Activated naive CD8-positive, alpha-beta T cell treated with anti-CD3 and anti-CD28 coated beads, Interleukin-2, amount 50 U/mL, for 24 hours (primary cell): Measurements from ENCODE around the gene CLPTM1.

Experiments
- ATAC-seq: fragments of 150-1000 bp; cut with Tn5 transposase; one replicate; pipeline ENCODE4 v1.10.0; 2021
- DNase-seq: peaks from one replicate; pipeline ENCODE4 v3.0.0; 2021
- H3K27ac Mint-ChIP-seq: one replicate; pipeline ENCODE4 v1.8.0; 2021; ENCODE audit warnings: mild to moderate bottlenecking, mixed read lengths
- H3K27me3 Mint-ChIP-seq: one replicate; pipeline ENCODE4 v1.8.0; 2021; ENCODE audit warnings: mixed read lengths
- H3K36me3 Mint-ChIP-seq: one replicate; pipeline ENCODE4 v1.8.0; 2021; ENCODE audit warnings: low read depth, mixed read lengths
- H3K4me1 Mint-ChIP-seq: one replicate; pipeline ENCODE4 v1.8.0; 2021; ENCODE audit warnings: mixed read lengths
- H3K4me3 Mint-ChIP-seq: one replicate; pipeline ENCODE4 v1.8.0; 2021; ENCODE audit warnings: mild to moderate bottlenecking, moderate library complexity, mixed read lengths
- H3K9me3 Mint-ChIP-seq: one replicate; pipeline ENCODE4 v1.8.0; 2021; ENCODE audit warnings: mixed read lengths

The CLPTM1 gene

GRCh38 chr19:45032421-45032820 lies 77.2 kb downstream of the CLPTM1 start:
- DNase-seq, result no peak
- H3K4me3 Mint-ChIP-seq, result no peak overlapping the region
- H3K36me3 Mint-ChIP-seq, result peaks cover 37% of the 10 kb centered on the region
- no peaks in the 10 kb centered on the region for H3K27me3 Mint-ChIP-seq
- no peak overlapping the region for H3K27ac Mint-ChIP-seq
- H3K4me1 Mint-ChIP-seq, result no peaks in the 10 kb centered on the region
- no peak for ATAC-seq
- H3K9me3 Mint-ChIP-seq, result no peaks in the 10 kb centered on the region

- Mint-ChIP-seq H3K36me3 (peaks cover 36% of the 10 kb centered on the region), H3K4me3 (no peak overlapping the region), H3K9me3 (no peaks in the 10 kb centered on the region), H3K27me3 (no peaks in the 10 kb centered on the region), H3K27ac (no peak overlapping the region), H3K4me1 (peaks cover 20% of the 10 kb centered on the region)
- ATAC-seq, result no peak
- DNase-seq, result no peak
These were observed 80.6 kb downstream of the CLPTM1 start for GRCh38 chr19:45035755-45036154.

- peak overlapping the region; percentile 22 for H3K27ac Mint-ChIP-seq
- H3K27me3 Mint-ChIP-seq, result no peaks in the 10 kb centered on the region
- H3K36me3 Mint-ChIP-seq, result peaks cover 40% of the 10 kb centered on the region
- H3K9me3 Mint-ChIP-seq, result no peaks in the 10 kb centered on the region
- DNase-seq, result no peak
- peaks cover 35% of the 10 kb centered on the region for H3K4me1 Mint-ChIP-seq
- no peak for ATAC-seq
- peak overlapping the region; percentile 94 for H3K4me3 Mint-ChIP-seq
These were observed 82.4 kb downstream of the CLPTM1 start for GRCh38 chr19:45037393-45038169.

GRCh38 chr19:45038931-45039893 lies 84.0 kb downstream of the CLPTM1 start, which contains the start of gene CLASRP:
TSS of gene CLASRP (plus strand) at chr19:45039045. CDS start at chr19:45040213, 1,168 bp downstream.
- DNase-seq, result peak; percentile 92
- Mint-ChIP-seq H3K4me3 (peak within 1 kb of the TSS; percentile 94), H3K36me3 (peaks cover 37% of the 10 kb centered on the region), H3K27me3 (no peaks in the 10 kb centered on the region), H3K27ac (peak within 1 kb of the TSS; percentile 91), H3K9me3 (no peaks in the 10 kb centered on the region), H3K4me1 (peaks cover 35% of the 10 kb centered on the region)
- peak; percentile 94 for ATAC-seq

GRCh38 chr19:45040059-45040771 lies 85.0 kb downstream of the CLPTM1 start:
- ATAC-seq (no peak), DNase-seq (no peak)
- Mint-ChIP-seq H3K9me3 (no peaks in the 10 kb centered on the region), H3K4me3 (peak overlapping the region; percentile 94), H3K27ac (peak overlapping the region; percentile 23), H3K27me3 (no peaks in the 10 kb centered on the region), H3K36me3 (peaks cover 34% of the 10 kb centered on the region), H3K4me1 (peaks cover 39% of the 10 kb centered on the region)

GRCh38 chr19:45041125-45041524 lies 85.9 kb downstream of the CLPTM1 start:
- Mint-ChIP-seq H3K4me3 (peak overlapping the region; percentile 42), H3K9me3 (no peaks in the 10 kb centered on the region), H3K27me3 (no peaks in the 10 kb centered on the region), H3K36me3 (peaks cover 37% of the 10 kb centered on the region), H3K4me1 (peaks cover 47% of the 10 kb centered on the region), H3K27ac (peak overlapping the region; percentile 71)
- DNase-seq (no peak), ATAC-seq (no peak)
